Measurements from ENCODE around the gene FRMD8. TPM values are rescaled to one million over a fixed set of nuclear protein-coding genes. Genes with fewer than 3 reads are reported as not detected.

Gene FRMD8
- total and polyA plus RNA-seq, 2 experiments from 2014 or later: 32.6 to 64.6 TPM

DNA sequence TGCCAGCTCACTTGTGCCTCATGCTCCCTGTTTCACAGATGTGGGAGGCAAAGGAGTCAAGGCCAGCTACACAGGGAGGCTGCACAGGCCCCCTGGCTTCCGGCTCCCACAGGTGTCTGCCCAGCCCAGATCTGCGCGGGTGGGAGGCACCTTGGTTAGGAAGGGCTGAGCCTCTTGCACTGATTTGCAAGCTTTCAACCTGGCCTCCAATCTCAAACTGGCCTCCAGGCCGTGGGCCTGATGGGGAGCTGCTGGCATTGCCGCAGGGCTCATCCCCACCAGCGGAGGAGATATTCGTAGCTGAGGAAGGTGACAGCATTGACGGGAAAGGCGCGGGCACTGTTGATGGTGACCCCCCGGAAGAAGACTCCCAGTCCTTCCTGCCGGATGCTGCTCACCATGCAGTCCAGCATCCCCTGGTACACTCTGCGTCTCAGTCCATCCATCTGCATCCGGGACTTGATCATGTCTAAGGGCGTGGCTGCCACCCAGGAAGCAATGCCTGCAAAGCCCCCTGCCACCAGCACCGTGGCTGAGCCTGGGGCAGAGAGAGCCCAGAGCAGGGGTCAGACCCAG, 10.2 kb upstream of the FRMD8 start:
- TF ChIP-seq CTCF (IDR thresholded peaks at IDR 0.05; ENCODE audit: low read depth, low read length): no peak
- H3K9me3 ChIP-seq (ENCODE audit: low read depth): no peaks in the 10 kb centered on the region
- no peaks in the 10 kb centered on the region for H3K36me3 ChIP-seq
- H3K27ac ChIP-seq: no peak overlapping the region
- H3K27me3 ChIP-seq: no peaks in the 10 kb centered on the region
- no peak overlapping the region for H3K4me3 ChIP-seq
- H3K4me1 ChIP-seq (ENCODE audit: low read depth): peaks cover 9% of the 10 kb centered on the region
- no peak for DNase-seq (ENCODE audit: low read depth in 1 of 2, low spot score in 1 of 2)

DNA sequence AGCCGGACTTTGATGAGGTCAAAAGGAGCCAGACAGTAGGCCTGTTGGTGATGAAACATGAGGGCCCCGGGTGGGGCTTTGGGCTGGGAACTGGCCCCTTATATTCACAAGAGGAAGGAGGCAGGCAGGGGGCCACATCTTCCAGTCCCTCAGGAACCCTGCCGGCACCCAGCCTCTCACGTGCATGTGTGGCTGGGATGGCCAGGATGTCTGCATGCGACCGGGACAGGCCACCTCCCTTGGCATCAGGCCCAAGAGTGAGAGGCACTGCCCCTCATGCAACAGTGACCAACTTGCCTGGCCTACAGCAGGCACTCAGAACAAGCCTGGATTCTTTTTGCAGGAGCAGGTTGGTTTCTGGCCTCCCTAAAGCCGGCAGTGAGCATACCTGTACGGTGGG, 9.4 kb upstream of the FRMD8 start:
- H3K4me1 ChIP-seq (ENCODE audit: low read depth): peaks cover 17% of the 10 kb centered on the region
- H3K27ac ChIP-seq: no peak overlapping the region

GRCh38 chr11:65377777-65378176, 8.7 kb upstream of the FRMD8 start:
- peaks cover 24% of the 10 kb centered on the region for H3K4me1 ChIP-seq (ENCODE audit: low read depth)
- no peak overlapping the region for H3K4me3 ChIP-seq
- DNase-seq (ENCODE audit: low read depth in 1 of 2, low spot score in 1 of 2): no peak
- H3K9me3 ChIP-seq (ENCODE audit: low read depth): no peaks in the 10 kb centered on the region
- no peaks in the 10 kb centered on the region for H3K36me3 ChIP-seq
- TF ChIP-seq CTCF (IDR thresholded peaks at IDR 0.05; ENCODE audit: low read depth, low read length): no peak
- H3K27ac ChIP-seq: no peak overlapping the region
- no peaks in the 10 kb centered on the region for H3K27me3 ChIP-seq

More for the DNA sequence above, 9.4 kb upstream of the FRMD8 start:
- Histone ChIP-seq H3K27me3 (no peaks in the 10 kb centered on the region), H3K4me3 (no peak overlapping the region), H3K36me3 (no peaks in the 10 kb centered on the region), H3K9me3 (ENCODE audit: low read depth) (no peaks in the 10 kb centered on the region)
- no peak for TF ChIP-seq CTCF (IDR thresholded peaks at IDR 0.05; ENCODE audit: low read depth, low read length)
- no peak for DNase-seq (ENCODE audit: low read depth in 1 of 2, low spot score in 1 of 2)

DNA sequence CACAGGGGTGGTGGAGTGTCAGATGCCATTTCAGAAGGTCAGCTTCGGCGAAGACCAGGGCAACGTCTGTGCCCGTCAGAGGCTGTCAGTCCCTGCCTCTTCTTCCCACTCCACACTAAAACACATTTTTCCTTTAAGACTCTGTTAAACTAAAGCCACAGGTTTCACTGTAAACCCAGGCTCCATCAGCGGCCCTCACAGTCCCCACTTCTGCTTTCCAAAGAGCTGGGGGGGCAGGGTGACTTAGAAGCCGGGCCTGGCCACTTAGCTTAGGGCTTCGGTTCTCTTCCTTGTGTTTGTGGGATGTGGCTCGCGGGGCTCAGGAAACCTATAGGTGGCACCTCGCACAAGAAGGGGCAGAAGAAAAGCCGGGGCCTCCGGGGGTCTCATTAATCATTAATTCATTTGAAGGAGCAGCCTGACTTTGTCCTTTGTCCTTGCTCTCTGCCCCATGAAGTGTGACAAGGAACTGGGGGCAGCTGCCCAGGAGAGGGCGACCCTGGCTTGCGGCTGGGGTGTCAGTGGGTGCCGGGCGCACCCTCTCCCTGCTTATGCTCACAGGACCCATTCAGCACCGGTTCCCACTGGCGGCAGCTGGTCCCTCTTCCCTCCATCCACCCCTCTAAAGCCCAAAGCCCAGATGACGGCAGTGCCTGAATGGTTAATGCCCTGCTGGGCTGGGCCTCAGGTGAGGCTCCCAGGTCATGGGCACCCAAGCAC, 8.1 kb upstream of the FRMD8 start:
- H3K4me1 ChIP-seq (ENCODE audit: low read depth): peaks cover 30% of the 10 kb centered on the region
- H3K9me3 ChIP-seq (ENCODE audit: low read depth): no peaks in the 10 kb centered on the region
- no peak overlapping the region for H3K4me3 ChIP-seq
- DNase-seq (ENCODE audit: low read depth in 1 of 2, low spot score in 1 of 2): no peak
- H3K36me3 ChIP-seq: no peaks in the 10 kb centered on the region
- H3K27ac ChIP-seq: no peak overlapping the region
- H3K27me3 ChIP-seq: no peaks in the 10 kb centered on the region
- TF ChIP-seq CTCF (IDR thresholded peaks at IDR 0.05; ENCODE audit: low read depth, low read length): no peak

- no peak overlapping the region for H3K27ac ChIP-seq
- DNase-seq (ENCODE audit: low read depth in 1 of 2, low spot score in 1 of 2): no peak
- H3K27me3 ChIP-seq: no peaks in the 10 kb centered on the region
- no peak overlapping the region for H3K4me3 ChIP-seq
- TF ChIP-seq CTCF (IDR thresholded peaks at IDR 0.05; ENCODE audit: low read depth, low read length): no peak
- H3K9me3 ChIP-seq (ENCODE audit: low read depth): no peaks in the 10 kb centered on the region
- H3K4me1 ChIP-seq (ENCODE audit: low read depth): peaks cover 30% of the 10 kb centered on the region
- no peaks in the 10 kb centered on the region for H3K36me3 ChIP-seq
Measured at GRCh38 chr11:65378928-65379638, 7.4 kb upstream of the FRMD8 start.

All from cardiac muscle cell (in vitro differentiated cells and primary cell).